Measurements from ENCODE around the gene PPP2R5C. TPM values are rescaled to one million over a fixed set of nuclear protein-coding genes. Genes with fewer than 3 reads are reported as not detected.

Gene PPP2R5C
- total RNA-seq, 1 donor: 114 TPM

GRCh38 chr14:101962503-101962874 lies 201.0 kb downstream of the PPP2R5C start:
- H3K4me3 ChIP-seq (ENCODE audit: low read depth, low read length): no peak overlapping the region
- TF ChIP-seq CTCF (IDR thresholded peaks at IDR 0.05; ENCODE audit: insufficient read depth, low read depth, low read length): no peak
- DNase-seq (ENCODE audit: low read depth): peak; percentile 93

GRCh38 chr14:101963052-101963451 lies 201.5 kb downstream of the PPP2R5C start:
- TF ChIP-seq CTCF (IDR thresholded peaks at IDR 0.05; ENCODE audit: insufficient read depth, low read depth, low read length): no peak
- DNase-seq (ENCODE audit: low read depth): no peak
- H3K4me3 ChIP-seq (ENCODE audit: low read depth, low read length): no peak overlapping the region

- TF ChIP-seq CTCF (IDR thresholded peaks at IDR 0.05; ENCODE audit: insufficient read depth, low read depth, low read length): no peak
- H3K4me3 ChIP-seq (ENCODE audit: low read depth, low read length): no peak overlapping the region
- no peak for DNase-seq (ENCODE audit: low read depth)
Measured at GRCh38 chr14:101963656-101964296, 202.3 kb downstream of the PPP2R5C start.

- H3K4me3 ChIP-seq (ENCODE audit: low read depth, low read length): peak within 1 kb of the TSS; percentile 95
- no peak for TF ChIP-seq CTCF (IDR thresholded peaks at IDR 0.05; ENCODE audit: insufficient read depth, low read depth, low read length)
- DNase-seq (ENCODE audit: low read depth): peak; percentile 93
Measured at GRCh38 chr14:101964297-101965180, 203.0 kb downstream of the PPP2R5C start, which contains the start of gene DYNC1H1. TSS of gene DYNC1H1 (plus strand) at chr14:101964573. CDS start at chr14:101964692, 119 bp downstream.

- peak overlapping the region; percentile 95 for H3K4me3 ChIP-seq (ENCODE audit: low read depth, low read length)
- peak; percentile 80 for DNase-seq (ENCODE audit: low read depth)
- TF ChIP-seq CTCF (IDR thresholded peaks at IDR 0.05; ENCODE audit: insufficient read depth, low read depth, low read length): no peak
Measured at GRCh38 chr14:101965181-101965544, 203.7 kb downstream of the PPP2R5C start.

GRCh38 chr14:101965770-101966722 lies 204.5 kb downstream of the PPP2R5C start:
- no peak for DNase-seq (ENCODE audit: low read depth)
- no peak for TF ChIP-seq CTCF (IDR thresholded peaks at IDR 0.05; ENCODE audit: insufficient read depth, low read depth, low read length)
- peak overlapping the region; percentile 95 for H3K4me3 ChIP-seq (ENCODE audit: low read depth, low read length)
